Fibroblast of skin of left quadriceps (primary cell): Measurements from ENCODE around the gene OR5H15.
"Not testable (repeated sequence)": the region's sequence is repeated elsewhere in the genome, so short reads cannot be mapped to it uniquely, and the experiment has no call there.

Source experiments
- DNase-seq, 2 experiments: peaks; one replicate each; pipeline ENCODE4 v3.0.0-alpha.2; 2013; ENCODE audit warnings: low read depth in 2 of 2

The OR5H15 gene

DNA sequence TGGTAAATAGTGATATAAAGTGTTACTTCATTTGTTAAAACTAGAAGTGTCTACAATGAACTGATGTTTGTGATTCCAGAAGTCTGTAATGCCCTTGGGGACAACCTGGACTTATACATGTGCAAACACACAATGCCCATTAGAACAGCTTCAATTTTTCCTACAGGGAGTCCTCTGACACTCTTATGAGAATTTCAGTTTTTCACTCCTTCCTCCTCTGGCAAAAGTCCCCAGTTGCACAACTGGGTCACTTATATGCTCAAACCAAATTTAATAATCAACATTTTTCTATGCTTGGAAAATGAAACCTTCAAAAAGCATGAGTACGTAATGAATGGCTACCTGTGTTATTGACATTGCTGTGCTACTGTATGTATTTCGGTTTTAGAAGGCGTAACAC is at the start of gene OR5H15:
Gene OR5H15, plus strand, starts transcription at position 301 of the 400 bp plus-strand sequence. CDS start 2,004 bp downstream, outside the sequence.
- DNase-seq: no peak

DNA sequence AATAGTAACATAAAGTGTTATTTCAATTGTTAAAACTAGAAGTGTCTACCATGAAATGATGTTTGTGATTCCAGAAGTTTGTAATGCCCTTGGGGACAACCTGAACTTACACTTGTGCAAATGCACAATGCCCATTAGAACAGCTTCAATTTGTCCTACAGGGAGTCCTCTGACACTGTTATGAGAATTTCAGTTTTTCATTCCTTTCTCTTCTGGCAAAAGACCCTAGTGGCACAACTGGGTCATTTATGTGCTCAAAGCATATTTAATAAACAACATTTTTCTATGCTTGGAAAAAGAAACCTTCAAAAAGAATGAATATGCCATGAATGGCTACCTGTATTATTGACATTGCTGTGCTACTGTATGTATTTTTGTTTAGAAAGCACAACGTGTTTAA is 36.1 kb upstream of the OR5H15 start, which contains the start of gene OR5H1:
Gene OR5H1, plus strand, starts transcription at position 301 of the 400 bp plus-strand sequence. CDS start 1,977 bp downstream, outside the sequence.
- no peak for DNase-seq

DNA sequence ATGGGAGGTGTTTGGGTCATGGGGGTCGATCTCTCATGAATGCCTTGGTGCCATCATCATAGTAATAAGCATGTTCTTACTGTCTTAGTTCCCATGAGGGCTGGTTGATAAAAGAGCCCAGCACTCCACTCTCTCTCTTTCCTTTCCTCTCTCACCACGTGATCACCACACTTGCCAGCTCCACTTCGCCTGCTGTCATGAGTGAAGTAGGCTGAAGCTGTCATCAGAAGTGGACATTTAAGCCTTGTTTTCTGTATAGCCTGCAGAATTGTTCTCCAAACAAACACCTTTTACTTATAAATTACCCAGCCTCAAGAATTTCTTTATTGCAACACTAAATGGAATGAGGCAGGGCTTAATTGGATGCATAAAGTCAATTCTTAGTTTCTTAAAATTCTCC is 29.9 kb upstream of the OR5H15 start:
- DNase-seq: no peak

DNA sequence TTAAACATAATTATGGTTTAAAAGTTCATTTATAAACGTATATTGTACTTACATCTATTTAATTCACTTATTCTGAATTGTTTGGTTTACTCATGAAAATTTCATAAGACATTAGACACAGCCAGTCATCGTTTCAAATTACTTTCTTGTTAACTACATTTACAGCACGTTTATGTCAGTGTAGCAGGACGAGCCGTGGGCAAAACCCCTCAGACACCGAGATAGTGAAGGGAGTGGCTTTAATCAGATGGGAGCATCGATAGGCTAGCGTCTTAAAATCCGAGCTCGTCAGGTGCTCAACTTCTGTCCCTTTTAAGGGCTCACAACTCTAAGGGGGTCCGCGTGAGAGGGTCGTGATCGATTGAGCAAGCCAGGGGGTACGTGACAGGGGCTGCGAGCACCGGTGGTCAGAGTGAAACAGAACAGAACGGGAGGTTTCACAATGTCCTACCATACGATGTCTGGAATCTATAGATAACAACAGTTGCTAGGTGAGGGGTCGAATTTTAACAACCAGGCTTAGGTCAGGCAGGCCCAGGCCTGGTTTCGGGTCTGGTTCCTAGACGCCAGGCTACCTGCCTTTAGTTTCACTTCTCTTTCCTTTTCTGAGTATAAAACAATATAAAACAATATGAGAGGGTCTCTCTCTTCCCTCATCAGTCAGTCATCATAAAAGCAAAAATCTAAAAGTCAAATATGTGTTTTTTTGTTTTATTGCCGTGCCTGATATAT is 28.5 kb upstream of the OR5H15 start:
- not testable (repeated sequence) for DNase-seq

DNA sequence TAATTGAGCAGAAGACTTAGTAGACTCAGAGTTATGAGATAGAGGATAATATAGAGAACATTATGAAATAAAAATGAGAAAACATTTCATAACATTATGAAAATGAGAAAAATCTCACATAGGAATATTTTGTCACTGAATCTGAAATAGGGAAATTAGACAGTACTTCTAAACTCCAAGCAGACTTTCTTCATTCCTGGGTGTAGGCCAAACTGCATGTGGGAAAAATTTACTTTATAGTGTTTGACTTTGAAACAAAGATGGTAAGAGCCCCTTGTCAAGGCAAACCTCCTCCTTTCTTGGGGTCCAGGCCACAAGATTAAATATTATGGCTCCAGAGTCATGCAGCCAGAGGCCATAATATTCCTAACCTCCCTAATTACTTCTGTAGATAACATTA is 26.0 kb upstream of the OR5H15 start:
- no peak for DNase-seq

DNA sequence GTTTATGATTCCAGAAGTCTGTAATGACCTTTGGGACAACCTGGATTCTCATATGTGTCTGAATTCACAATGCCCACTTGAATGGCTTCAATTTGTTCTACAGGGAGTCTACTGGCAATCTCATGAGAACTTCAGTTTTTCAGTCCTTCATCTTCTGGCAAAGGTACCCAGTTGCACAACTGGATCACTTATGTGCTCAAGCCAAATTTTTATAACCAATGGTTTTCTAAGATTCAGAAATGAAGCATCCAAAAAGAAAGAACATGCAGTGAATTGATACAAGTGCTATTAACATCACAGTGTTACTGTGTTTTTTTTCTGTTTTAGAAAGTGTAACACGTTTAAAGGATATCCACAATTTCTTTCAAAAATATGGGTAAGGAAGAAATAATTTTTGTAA is 19.3 kb upstream of the OR5H15 start, which contains the start of gene OR5H14:
Gene OR5H14, plus strand, starts transcription at position 301 of the 400 bp plus-strand sequence. CDS start 1,907 bp downstream, outside the sequence.
- DNase-seq: no peak

DNA sequence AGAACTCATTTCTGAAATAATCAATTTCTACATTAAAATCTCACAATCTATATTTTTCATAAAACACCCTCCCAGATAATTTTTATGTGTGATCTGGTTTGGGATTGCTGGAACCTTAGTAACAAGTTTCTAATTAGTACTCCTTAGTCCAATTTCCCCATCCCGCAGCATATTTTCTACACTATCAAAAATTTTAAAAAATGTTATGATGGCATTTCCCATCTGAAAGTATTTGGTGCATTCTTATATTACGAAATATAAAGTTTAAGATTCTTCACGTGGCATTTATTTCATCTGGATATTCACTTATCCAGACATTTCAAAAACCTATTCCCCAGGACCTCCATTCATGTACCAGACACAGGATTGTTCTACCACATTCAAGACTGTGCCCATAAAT is 17.7 kb upstream of the OR5H15 start:
- no peak for DNase-seq

DNA sequence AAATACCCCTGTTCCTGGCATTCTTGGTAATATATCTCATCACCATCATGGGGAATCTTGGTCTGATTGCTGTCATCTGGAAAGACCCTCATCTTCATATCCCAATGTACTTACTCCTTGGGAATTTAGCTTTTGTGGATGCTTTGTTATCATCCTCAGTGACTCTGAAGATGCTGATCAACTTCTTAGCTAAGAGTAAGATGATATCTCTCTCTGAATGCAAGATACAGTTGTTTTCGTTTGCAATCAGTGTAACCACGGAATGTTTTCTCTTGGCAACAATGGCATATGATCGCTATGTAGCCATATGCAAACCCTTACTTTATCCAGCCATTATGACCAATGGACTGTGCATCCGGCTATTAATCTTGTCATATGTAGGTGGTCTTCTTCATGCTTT is 17.0 kb upstream of the OR5H15 start:
- not testable (repeated sequence) for DNase-seq

DNA sequence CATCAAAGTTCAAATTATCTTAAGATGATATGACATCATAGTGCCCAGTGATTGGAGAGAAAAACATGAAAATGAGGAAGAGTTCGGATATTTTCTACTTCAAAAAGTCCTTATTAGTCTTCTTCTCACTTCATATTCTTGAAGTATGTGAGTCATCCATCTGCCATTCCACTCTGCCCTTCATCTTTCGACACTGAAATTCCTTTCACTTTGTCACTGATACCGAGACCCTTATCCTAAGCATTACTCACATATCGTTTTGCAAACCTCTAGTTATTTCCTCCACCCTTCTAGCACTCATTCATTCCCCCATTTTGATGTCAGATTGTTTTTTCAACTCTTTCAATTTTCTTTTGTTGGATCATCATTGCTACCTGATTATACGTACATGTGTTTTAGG is 15.3 kb upstream of the OR5H15 start:
- DNase-seq: no peak

DNA sequence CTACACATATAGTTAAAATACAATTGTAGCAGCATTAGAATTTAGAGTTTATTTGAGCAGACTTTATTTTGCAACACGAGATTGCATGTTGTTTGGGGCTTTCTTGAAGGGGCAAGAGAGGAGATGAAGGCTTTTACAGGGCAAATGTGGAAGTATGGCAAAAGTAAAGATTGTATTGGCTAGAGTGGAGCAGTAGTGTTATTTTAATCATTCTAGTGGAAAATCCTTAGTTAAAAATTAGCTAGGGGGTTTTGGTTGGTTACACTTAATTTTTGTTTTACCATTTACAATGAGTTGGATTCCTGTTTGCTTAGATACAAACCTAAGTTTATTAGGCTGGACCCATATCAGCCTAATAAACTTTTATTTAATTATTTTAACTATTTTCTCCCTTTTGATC is 4.6 kb downstream of the OR5H15 start:
- DNase-seq: no peak

DNA sequence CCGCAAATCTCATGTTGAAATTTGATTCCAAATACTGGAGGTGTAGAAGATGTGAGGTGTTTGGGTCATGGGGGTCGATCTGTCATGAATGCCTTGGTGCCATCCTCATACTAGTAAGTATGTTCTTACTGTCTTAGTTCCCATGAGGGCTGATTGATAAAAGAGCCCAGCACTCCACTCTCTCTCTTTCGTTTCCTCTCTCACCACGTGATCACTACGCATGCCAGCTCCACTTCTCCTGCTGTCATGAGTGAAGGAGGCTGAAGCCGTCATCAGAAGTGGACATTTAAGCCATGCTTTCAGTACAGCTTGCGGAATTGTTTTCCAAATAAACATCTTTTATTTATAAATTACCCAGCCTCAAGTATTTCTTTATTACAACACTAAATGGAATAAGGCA is 6.1 kb downstream of the OR5H15 start:
- no peak for DNase-seq

DNA sequence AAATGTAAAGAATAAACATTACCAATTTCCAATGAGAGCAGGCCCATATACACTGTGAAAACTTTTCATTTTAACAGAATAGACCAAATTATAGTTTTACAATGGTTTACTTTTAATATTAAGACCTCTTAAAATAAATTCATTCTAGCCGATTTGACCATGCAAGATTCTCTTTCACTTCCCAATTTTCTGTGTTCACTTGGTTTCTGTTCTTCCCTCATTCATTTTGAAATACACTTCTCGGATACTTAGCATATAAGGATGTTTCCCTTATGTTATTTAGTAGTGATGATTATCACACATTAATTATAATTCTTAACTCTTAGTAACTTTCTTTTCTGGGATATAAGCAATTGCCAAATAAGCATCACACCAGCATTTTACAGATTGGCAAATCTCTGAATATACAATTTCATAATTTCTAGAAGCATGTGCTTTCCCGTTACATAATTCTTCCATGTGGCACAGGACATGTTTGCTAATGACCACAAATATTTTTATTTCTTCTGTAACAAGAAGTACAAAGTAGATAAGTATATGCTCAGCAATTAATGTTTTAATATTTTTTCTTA is 13.9 kb downstream of the OR5H15 start:
- DNase-seq: no peak

DNA sequence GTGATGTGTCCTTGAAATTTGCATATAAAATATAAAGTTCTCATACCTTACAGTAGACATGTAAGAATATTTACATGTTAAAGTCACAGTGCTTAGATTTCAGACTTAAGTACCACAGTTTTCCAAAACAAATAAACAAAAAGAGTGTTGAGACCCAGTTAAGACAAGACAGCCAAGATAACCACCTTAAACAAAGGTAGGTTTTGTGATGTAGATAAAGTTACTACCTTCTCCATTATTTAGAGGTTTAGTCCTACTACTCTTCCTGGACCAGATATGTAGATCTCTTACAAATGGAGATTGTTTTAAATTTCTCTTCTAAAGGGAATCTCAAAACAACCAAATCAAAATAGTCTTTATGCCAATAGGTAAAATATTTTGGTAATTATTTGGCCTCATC is 15.7 kb downstream of the OR5H15 start:
- no peak for DNase-seq

DNA sequence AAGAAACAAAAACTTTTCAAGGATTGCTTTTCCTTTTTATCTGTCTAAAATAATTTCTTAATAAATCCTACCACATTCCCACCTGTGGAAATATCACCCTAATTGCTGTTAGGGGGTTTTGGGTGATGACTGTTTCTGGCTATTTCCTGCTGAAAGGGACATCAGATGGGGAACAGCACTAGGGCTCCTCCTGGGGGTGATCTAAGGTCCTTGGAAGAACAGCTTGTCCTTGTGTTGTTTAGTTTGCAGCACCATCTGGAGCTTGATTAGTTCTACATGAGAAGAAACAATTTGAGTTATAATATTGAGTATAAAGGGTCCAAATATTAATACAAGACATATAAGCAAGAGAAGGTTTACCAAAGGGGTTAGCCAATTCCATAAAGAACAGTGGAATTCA is 18.7 kb downstream of the OR5H15 start:
- no peak for DNase-seq

DNA sequence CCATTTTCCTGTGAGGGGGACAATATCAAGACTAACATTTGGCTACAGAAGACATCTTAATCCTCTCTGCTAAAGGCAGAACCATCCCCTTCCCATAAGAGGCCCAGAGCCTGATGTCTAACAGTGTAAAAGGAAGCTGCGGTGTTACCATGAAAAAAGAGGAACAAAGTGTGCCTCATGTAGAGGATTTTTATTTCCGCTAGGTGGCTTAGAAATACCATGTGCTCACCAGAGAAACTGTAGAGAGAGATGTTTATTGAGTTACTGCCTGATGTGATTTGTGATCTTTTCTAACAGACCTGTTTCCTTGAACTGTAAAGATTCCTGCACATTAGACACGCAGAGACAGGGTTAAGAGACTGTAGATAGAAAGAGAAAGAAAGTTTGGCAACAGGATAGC is 22.0 kb downstream of the OR5H15 start:
- no peak for DNase-seq

DNA sequence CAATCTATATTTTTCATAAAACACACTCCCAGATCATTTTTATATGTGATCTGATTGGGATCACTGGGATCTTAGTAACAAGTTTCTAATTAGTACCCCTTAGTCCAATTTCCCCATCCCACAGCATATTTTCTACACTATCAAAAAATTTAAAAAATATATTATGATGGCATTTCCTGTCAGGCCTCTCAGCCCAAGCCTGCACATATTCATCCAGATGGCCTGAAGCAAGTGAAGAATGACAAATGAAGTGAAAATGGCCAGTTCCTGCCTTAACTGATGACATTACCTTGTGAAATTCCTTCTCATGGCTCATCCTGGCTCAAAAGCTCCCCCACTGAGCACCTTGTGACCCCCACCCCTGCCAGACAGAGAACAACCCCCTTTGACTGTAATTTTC is 24.4 kb downstream of the OR5H15 start:
- DNase-seq: not testable (repeated sequence)

DNA sequence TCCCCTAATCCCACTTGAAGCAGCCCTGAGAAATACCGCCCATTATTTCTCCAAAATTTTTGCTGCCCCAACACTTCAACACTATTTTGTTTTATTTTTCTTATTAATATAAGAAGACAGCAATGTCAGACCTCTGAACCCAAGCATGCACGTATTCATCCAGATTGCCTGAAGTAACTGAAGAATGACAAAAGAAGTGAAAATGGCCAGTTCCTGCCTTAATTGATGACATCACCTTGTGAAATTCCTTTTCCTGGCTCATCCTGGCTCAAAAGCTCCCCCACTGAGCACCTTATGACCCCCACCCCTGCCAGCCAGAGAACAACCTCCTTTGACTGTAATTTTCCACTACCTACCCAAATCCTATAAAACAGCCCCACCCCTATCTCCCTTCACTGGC is 29.8 kb downstream of the OR5H15 start:
- not testable (repeated sequence) for DNase-seq

DNA sequence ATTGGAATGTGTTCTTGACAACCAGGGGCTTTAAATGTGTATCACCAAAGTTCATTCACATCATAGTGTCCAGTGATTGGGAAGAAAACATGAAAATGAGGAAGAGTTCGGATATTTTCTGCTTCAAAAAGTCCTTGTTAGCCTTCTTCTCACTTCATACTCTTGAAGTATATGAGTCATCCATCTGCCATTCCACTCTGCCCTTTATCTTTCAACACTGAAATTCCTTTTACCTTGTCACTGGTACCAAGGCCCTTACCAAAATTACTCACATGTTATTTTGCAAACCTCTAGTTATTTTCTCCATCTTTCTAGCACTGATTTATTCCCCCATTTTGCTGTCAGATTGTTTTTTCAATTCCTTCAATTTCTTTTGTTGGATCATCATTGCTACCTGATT is 32.5 kb downstream of the OR5H15 start:
- no peak for DNase-seq

DNA sequence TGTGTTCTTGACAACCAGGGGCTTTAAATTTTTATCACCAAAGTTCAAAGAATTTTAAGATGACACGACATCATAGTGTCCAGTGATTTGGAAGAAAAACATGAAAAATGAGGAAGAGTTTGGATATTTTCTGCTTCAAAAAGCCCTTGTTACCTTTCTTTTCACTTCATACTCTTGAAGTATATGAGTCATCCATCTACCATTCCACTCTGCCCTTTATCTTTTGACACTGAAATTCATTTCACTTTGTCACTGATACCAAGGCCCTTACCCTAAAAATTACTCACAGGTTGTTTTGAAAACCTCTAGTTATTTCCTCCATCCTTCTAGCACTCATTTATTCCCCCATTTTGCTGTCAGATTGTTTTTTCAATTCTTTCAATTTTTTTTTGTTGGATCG is 42.7 kb downstream of the OR5H15 start:
- DNase-seq: no peak

DNA sequence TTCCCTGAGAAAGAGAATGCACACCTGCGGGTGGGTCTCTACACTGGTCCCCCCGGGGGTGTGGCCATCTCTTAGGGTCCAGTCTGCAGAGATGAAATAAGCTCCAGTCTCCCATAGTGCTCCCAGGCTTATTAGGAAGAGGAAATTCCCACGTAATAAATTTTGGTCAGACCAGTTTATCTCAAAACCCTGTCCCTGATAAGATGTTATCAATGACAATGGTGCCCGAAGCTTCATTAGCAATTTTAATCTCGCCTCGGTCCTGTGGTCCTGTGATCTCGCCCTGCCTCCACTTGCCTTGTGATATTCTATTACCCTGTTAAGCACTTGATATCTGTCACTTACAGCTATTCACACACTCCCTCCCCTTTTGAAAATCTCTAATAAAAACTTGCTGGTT is 46.8 kb downstream of the OR5H15 start:
- DNase-seq: no peak

DNA sequence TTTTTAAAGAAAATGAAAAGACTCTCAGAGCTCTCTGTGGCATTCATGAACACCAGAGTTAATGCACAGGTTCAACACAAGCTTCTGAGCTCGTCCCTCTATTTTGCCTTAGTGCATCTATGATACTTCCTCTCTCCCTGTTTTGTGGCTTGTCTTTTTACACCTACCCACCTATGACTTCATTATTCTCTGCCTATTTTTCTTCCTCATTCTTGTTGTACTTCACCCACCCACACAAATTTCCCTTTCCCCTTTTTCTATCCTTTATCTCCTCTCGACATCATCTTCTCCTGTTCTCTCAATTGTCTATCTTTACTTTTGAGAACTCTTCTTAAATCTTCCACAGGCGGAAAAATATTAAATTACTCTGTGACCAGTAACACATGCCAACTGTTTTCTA is 48.6 kb downstream of the OR5H15 start:
- DNase-seq: no peak
